ENCODE measurements around the gene C9orf153.

Gene C9orf153

GRCh38 chr9:86176468-86176867 is 83.0 kb downstream of the C9orf153 start:
- no peak overlapping the region for H3K4me3 ChIP-seq (ENCODE audit: low read depth, low read length)
- TF ChIP-seq CTCF (IDR thresholded peaks at IDR 0.05; ENCODE audit: low read depth, low read length) = no peak
- in situ Hi-C loops (cut with HindIII; ENCODE audit: low sequenced_read_pairs) = no loop called here
- no peak for DNase-seq (ENCODE audit: low read depth, low spot score)

- no peak overlapping the region for H3K4me3 ChIP-seq (ENCODE audit: low read depth, low read length)
- no peak for DNase-seq (ENCODE audit: low read depth, low spot score)
- TF ChIP-seq CTCF (IDR thresholded peaks at IDR 0.05; ENCODE audit: low read depth, low read length) = no peak
- in situ Hi-C loops (cut with HindIII; ENCODE audit: low sequenced_read_pairs) = no loop called here
Observed at GRCh38 chr9:86175743-86176456, 83.6 kb downstream of the C9orf153 start.

- no peak for DNase-seq (ENCODE audit: low read depth, low spot score)
- H3K4me3 ChIP-seq (ENCODE audit: low read depth, low read length) = no peak overlapping the region
- TF ChIP-seq CTCF (IDR thresholded peaks at IDR 0.05; ENCODE audit: low read depth, low read length) = no peak
- in situ Hi-C loops (cut with HindIII; ENCODE audit: low sequenced_read_pairs) = no loop called here
Observed at GRCh38 chr9:86175223-86175622, 84.2 kb downstream of the C9orf153 start.
